ENCODE results near the gene RNF187.
A peak's percentile ranks its signal among the peaks of the same experiment; 100 is the strongest.

Gene RNF187

DNA sequence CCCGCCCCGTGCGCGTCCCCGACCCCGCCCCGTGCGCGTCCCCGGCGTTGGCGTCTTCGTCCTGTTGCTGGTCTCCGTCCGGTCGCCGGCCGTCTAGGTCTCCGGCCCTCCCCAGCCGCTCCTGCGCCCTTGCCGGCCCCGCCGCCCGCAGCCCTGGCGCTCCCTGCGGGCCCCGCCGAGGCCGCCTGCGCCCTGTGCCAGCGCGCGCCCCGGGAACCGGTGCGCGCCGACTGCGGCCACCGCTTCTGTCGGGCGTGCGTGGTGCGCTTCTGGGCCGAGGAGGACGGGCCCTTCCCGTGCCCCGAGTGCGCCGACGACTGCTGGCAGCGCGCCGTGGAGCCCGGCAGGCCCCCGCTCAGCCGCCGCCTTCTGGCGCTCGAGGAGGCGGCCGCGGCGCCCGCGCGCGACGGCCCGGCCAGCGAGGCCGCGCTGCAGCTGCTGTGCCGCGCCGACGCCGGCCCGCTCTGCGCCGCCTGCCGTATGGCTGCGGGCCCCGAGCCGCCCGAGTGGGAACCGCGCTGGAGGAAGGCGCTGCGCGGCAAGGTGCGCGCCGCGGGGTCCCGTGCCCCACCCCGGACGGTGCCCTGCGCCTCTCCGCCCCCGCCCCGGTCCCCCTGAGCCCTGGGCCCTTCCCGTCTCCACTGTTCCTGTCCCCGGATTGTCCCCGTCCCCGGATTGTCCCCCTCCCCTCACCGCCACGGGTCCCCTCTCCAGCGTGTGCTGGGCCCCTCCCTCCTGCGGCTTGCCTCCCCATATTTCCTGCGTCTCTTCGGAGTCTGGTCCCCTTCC is at the start of gene RNF187:
TSS of gene RNF187 (plus strand) at position 47 of the 789 bp plus-strand sequence.
- peak; percentile 94 for DNase-seq (ENCODE audit: low spot score)

DNA sequence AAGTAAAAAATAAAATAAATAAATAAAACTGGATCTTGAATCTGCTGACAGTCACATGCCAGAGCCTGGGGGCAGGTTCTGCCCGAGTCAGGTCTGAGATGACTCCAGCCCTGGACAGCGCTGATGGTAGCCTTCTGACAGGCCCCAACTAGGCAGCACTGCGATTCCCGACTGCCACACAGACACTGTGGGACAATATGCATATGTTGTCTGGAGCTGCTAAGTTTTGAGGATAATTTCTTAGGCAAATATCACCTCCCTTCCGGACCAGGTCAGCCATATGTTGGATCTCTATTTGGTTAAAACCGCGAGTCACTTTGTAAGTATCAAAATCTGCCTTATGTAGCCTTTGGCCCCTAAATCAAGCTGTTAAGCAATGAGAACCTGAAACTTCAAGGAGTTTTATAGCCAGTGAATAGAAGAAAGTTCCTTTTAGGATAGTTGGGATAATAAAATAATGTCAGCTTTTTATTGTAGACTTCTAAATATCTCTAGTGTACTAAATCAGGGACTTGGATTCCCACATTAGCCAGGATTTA is 49.7 kb upstream of the RNF187 start:
- DNase-seq (ENCODE audit: low spot score) = no peak

DNA sequence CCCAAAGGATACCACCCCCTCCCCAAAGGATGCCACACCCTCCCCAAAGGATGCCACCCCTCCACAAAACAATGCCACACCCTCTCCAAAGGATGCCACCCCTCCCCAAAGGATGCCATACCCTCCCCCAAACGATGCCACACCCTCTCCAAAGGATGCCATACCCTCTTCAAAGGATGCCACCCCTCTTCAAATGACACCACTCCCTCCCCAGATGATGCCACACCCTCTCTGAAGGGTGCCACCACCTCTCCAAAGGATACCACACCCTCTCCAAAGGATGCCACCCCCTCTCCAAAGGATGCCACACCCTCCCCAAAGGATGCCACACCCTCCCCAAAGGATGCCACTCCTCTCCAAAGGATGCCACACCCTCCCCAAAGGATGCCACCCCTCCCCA is 48.9 kb upstream of the RNF187 start:
- DNase-seq (ENCODE audit: low spot score) = no peak

DNA sequence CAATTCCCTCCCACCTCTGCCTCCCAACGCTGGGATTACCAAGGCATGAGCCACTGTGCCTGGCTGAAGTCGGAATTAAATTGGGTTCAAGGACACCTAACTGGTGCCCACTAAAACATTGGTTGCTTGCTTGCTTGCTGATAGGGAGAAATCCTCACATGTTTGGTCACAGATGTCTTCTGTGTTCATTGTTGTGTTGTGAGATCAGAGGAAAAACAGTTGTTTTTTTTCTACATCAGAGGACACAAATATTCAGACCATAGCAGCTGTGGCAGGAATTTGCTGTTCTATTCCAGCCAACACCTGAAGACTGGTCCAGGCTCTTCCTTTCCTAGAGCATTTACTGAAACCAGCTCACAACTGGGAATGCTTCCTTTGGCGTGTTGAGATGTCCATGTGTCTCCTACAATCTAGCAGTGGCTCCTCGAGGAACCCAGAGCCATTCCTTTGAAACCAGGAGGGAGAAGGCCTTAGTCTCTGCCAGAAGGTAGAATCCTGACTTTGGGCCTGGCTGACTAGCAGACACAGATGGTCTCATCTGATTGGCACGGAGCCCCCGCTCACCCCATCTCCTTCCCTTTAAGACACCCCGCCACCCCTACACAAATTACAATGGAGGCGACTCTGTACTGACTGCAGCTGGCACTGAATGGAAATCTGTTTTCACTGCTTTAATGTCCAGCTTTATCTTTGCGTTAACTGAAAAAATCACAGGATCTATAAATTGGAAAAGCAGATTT is 46.3 kb upstream of the RNF187 start:
- DNase-seq (ENCODE audit: low spot score) = no peak

DNA sequence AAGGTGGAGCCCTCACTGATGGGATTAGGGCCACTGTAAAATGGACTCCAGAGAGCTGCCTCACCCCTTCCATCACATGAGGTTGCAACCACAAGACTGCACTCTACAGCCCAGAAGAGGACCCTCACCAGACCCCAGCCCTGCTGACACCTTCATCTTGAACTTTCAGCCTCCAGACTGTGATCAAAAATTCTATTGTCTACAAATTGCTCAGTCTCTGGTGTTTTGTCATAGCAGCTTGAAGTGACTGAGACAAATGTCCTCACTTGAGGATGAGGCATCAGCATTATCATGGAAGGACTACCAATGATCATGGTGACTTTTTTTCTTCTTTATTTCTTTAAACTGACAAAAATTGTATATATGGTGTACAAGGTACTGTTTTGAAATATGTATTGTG is 43.8 kb upstream of the RNF187 start:
- DNase-seq (ENCODE audit: low spot score) = no peak

DNA sequence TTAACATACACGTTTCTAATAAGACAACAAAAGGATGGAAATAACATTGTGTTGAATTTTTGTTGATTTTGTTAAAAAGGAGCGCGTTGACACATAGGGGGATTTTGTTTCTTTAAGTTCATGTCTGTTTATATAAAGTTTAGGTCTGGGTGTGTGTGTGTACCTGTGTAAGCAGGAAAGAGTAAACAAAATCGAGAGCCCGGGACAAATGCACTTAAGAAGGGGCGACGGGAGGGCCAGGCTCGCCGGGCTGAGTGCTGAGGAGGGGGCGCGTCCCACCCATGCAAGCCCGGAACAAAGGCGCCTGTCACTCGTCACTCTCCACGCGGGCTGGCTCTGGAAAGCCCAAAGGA is 41.7 kb upstream of the RNF187 start:
- DNase-seq (ENCODE audit: low spot score) = no peak

DNA sequence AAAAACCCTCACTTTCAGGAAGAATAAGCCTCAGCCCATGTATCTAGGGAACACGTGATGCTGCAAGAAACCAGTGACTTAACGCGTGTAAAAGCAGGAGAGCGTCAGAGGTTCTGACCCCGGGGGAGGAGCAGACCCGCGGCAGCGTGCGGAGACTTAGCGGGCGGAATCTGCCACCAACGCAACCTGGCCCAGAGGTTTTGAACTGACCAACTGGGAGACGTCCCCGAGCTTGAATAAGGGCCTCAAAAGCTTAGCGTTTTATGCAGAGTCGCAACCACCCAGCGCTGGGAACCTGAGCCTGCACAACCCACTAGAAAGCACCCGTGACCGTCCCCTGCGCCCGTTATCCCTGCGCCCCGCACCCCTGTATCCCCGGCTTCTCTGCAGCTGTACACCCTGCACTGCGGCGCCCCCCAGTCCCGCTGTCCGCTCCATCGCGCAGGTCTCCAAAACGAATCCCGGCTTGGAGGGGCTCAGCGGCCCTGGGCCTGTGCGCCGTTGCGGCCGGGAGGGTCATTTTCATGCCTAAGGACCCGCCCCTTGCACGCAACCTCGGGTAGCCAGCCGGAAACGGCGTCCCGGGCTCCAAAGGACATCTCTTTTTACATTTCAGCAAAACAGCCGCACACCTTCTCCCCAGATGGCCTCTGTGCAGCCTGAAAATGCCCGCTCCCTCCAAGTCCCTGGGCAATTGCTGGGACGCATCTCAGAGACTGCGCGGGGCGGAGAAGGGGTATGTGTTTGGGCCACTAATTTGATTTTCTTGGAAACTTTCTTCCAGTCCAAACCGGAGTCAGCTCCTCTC is 41.1 kb upstream of the RNF187 start:
- DNase-seq (ENCODE audit: low spot score) = peak; percentile 38

DNA sequence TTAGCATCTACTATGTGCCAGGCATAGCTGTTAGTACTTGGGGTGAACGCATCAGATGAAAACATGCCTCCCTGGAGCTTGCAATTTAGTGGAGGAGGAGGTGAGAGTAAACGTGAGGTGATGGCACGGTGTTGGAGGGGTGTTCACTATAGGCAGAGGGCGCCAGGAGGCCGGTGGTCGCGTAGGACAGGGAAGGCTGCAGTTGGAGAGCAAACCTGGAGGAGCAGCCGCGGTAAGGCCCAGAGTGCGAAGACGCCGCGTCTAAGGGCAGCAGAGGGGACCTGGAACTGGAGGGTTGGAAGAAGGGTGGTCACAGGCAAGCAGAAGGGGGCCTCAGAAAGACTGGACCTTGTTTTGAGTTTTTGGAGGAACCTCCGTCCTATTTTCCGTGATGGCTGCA is 40.3 kb upstream of the RNF187 start:
- DNase-seq (ENCODE audit: low spot score) = no peak

DNA sequence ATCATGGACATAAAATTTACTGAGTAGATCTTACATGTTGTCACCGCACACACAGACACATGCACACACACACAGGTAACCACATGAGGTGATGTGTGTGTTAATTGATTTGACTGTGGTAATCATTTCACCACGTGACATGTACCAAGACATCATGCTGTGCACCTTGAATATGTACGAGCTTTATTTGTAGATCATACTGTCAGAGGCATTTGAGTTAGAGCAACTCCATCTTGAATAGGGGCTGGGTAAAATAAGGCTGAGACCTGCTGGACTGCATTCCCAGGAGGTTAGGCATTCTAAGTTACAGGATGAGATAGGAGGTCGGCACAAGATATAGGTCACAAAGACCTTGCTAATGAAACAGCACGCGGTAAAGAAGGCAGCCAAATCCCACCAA is 38.8 kb upstream of the RNF187 start:
- no peak for DNase-seq (ENCODE audit: low spot score)

DNA sequence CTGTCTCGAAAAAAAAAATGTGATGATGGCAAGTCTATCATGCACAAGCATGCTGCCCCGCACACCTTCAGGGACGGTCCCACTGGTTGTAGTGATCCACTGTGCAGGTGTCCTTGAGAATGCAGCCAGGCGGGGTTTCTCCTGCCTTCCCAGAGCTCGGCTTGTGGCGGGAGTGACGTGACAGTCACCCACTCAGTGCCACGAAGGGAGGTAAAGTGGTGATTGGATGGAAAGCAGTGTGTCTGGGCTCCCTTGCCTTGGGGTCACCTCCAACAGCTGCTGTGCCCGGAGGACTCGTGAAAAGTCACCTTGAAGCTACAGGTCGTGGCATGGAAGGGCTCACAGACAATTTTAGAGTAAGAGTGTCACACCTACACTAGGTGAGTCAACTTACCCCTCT is 37.0 kb upstream of the RNF187 start:
- DNase-seq (ENCODE audit: low spot score) = no peak

DNA sequence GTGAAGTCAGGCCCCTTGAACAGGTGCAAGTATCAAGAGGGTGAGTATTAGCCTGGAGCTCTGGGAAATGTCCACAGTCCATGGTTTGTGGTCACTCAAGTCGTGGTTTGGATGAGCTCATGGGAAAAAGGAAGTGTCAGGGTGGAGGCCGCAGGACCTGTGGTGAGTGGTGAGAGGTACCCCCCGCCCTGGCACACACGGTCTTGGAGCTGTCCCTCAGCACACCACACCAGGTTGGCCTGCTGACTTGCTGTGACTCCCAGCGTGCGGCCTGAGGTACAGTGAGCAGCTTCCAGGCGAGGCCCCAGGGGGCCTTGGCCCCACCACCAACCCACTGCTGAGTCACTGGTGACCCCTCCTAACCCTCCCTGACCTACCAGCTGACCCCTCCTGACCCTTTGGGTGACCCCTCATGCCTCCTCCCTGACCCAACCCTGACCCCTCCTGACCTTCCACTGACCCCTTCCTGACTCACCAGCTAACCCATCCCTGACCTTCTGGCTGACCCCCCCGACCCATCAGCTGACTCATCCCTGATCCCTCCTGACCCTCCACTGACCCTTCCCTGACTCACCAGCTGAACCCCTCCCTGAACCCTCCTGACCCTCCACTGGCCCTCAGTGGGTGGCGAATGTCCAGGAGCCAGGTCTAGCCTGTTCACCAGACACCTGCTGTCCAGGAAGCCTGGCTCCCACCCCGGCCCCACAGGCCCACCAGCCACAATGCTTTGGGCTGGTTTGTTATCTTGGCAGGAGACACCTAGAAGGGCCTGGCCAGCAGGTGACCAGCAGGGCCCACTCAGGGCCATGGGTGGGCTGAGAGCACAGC is 34.8 kb upstream of the RNF187 start:
- DNase-seq (ENCODE audit: low spot score) = no peak

DNA sequence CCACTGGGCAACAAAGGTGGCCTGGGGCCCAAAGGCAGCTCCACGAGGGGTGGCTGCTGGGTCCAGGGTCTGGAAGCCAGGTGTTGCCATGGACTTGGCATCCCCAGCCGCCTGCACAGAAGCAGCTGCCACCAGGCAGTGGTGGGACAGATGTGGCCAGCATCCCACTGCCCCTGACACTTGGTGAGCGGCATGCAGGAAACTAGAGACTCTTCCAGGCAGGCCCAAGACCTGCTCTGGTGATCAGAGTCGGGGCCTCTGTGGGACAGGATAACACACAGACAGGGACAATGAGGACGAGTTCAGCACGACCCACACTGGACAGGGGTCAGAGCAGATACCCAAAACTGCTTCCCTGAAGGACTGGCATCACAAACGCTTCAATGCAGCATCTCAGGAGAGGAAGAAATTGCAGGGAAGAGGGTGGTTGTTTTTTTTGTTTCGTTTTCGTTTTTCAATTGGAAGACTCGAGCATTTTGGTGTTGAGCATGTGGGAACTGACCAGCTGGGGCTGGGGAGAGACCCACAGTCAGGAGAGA is 34.1 kb upstream of the RNF187 start:
- no peak for DNase-seq (ENCODE audit: low spot score)

DNA sequence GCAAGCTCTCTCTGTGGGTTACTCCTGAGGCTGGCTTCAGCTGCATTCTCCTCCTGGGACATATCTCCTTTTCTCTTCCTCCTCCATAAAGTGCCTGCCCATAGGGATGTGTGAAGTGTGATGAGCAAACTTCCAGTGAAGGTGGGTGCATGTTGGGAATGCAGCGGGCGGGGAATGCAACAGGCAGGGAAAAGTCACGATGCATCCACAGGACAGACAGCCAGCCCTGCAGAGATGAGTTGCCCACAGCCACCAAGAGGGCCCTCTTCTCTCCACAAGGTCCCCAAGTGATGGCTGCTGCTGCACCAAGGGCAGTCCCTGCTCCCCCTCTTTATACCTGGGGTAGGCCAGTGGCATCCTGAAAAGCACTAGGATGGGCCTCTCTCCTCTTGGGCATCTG is 33.6 kb upstream of the RNF187 start:
- no peak for DNase-seq (ENCODE audit: low spot score)

DNA sequence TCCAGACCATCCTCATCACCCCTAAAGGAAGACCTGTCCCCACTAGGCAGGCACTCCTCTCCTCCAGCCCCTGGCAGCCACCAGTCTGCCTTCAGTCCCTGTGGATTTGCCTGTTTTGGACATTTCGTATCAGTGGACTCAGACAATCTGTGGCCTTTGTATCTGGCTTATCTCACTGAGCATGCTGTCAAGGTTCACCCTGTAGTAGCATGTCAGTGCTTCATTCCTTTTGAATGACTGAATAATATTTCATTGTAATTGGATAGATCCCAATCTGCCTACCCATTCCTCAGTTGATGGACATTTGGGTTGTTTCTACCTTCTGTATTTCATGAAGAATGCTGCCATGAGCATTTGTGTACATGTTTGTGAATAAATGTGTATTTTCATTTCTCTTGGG is 32.9 kb upstream of the RNF187 start:
- DNase-seq (ENCODE audit: low spot score) = no peak

DNA sequence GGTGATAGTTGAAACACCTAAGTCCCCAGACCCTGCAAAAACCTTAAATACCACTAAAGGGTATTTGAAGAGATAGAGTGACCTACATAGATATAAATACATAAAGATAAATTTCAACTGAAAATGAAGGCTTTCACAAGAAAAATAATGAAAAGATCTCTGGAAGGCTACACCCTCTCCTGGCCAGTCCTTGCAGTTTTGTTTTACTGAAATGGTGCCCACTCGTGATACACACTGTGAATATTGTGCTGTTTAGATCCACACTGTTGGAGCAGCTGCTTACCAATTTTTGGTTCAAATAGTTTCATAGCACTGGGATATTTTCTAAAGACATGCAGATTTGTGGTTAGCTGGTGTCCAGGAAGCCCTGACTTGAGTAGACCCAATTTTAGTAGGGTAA is 31.5 kb upstream of the RNF187 start:
- no peak for DNase-seq (ENCODE audit: low spot score)

DNA sequence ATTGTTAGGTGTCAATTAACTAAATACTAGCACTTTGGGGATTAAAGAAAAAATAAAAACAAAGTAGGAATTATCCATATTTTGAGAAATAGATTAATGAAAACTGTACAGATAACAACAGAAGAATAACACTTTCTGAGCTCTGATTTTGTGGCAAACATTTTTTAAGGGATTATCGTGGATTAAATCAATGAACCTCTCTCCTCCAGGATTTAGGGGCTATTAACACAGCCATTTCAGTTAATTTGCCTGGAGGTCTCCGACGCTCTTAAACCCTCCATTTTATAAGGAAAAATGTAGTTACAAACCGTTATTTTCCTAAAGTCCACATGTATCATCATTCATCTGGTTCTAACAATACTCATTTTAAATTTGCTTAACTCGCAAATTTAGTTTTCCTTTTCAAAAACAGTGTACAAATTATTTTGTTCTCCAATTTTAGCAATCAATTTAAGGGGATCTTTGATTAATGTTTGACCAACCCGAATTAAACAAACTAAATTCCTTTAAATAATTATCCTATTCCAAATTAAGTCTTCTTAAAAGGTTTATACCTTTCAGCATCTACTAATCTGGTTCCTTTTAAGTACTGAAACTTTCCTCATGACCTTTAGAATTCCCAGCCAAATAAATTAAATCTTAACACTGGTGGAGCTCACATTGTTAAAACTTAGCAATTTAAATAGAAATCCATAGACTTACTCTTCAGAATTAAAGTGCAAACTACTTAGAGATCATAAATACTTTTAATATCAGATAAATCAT is 30.7 kb upstream of the RNF187 start:
- DNase-seq (ENCODE audit: low spot score) = no peak

DNA sequence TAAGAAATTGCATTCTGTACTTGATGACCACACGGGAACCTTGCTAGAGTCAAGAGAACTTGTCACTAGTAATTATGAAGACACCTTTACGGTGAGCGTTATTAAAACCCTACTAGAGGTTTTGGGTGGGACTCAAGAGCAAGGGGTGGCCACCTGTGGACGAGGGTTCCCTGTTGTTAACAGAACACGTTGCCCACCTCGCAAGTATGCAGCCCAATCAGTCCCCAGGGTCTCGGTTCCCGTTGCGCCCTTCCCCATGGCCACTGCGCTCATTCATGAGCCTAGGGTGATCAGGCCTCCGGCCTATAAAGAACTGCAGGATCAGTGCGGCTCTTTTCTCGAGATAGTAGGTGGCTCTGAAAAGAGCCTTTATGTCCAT is 30.2 kb upstream of the RNF187 start:
- no peak for DNase-seq (ENCODE audit: low spot score)

DNA sequence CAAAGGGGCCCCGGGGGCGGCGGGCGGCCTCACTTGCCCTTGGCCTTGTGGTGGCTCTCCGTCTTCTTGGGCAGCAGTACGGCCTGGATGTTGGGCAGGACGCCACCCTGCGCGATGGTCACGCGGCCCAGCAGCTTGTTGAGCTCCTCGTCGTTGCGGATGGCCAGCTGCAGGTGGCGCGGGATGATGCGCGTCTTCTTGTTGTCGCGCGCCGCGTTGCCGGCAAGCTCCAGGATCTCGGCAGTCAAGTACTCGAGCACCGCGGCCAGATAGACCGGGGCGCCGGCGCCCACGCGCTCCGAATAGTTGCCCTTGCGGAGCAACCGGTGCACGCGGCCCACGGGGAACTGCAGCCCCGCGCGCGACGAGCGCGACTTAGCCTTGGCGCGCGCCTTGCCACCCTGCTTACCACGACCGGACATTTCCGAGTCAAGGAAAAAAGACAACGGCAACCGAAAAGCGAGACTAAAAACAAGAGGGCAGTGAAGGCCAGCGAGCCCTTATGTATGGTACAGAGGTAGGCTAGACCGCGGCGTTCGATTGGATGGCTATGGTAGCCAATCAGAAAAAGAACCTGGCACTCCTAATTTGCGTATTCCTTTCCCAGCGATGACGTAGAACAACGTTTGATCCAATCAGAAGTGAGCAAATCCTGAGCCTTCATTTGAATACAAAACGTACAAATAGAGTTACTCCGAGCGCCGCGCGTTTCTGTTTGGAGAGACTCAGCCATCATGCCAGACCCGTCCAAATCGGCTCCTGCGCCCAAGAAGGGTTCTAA is 29.6 kb upstream of the RNF187 start:
- DNase-seq (ENCODE audit: low spot score) = peak; percentile 87

DNA sequence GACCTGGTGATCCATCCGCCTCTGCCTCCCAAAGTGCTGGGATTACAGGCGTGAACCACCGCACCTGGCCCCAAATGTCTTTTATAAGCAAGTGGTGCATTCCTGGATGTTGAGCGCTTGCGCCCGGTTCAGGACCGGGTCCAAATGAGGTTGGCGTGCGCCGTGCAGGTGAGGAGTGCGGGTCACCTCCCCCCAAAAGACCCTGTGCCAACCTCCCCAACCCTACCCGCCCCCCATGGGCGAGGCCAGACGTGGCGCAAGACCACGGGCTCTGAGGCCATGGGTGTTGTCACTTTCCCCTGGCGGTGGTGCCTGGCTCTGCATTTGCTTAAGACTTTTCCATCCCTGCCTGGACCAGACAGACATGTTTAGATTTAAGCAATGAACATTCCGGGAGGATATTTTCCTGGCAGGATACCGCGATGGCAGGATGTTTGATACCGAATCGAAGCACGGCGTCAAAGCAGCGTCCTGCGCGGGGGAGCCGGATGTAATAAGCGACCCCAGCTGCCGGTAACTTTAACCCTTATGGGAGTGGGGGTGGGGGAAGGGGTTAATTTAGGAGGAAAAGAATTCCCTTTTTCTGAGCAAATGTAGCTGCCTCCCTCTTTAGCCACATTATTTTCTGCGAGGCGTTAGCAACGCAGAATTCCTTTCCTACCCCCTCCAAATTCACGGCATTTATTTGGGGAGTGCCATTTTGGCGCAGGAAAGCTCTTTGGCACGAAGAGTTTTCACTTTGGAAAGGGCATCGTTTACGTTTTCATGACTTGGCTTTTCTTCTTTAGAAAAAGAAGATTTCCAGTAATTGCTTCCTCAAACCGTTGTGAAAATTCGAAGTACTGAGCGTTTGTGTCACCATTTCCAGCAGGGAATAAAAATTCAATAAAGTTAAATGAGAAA is 27.8 kb upstream of the RNF187 start:
- peak; percentile 69 for DNase-seq (ENCODE audit: low spot score)
